ENCODE results near the gene PLPPR5.
"Not testable (repeated sequence)": the region's sequence is repeated elsewhere in the genome, so short reads cannot be mapped to it uniquely, and the experiment has no call there.

Gene PLPPR5

GRCh38 chr1:98914547-98914946 is 90.1 kb downstream of the PLPPR5 start:
- no peak for DNase-seq (ENCODE audit: low spot score)

GRCh38 chr1:98910827-98911226 is 93.8 kb downstream of the PLPPR5 start:
- DNase-seq (ENCODE audit: low spot score), result no peak

- DNase-seq (ENCODE audit: low spot score), result no peak
Observed at GRCh38 chr1:98908980-98909379, 95.7 kb downstream of the PLPPR5 start.

DNA sequence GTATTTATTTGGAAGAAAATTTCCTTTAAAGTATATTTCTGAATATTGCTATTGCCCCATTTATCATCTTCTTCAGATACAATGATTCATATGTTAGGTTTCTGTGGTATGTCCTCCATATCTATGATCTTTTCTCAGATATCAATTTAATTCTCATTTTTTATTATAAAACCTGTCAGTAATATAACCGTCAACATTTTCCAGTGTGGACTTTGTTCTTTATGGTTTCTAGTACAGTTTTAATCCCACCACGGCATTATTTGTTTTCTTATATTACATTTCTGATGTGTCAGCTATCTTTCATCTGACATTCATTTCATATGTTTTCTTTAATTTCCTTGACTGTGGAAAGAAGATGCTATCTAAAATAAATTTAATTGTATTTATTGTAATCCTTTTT is 97.9 kb downstream of the PLPPR5 start:
- DNase-seq (ENCODE audit: low spot score), result no peak

GRCh38 chr1:98906361-98906760 is 98.3 kb downstream of the PLPPR5 start:
- DNase-seq (ENCODE audit: low spot score), result no peak

DNA sequence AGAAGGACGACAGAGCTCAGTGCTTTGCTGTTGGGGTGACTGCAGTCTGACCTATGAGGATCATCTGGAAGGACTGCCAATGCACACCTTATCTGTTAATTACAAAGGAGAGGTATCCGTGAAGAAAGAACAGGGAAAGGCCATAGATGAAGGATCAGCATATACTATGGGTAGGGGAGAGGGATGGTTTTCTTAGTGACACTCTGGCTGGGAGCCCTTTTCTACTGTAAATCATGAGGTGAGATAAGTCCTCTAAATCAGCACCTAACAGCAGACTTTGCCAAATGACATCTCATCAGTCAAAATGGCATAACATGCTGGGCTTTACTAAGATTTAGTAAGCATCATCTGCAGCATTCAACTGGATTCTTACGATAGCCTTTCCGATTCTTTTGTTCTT is 100.0 kb downstream of the PLPPR5 start:
- DNase-seq (ENCODE audit: low spot score), result no peak

- no peak for DNase-seq (ENCODE audit: low spot score)
Observed at GRCh38 chr1:98903726-98904125, 100.9 kb downstream of the PLPPR5 start.

DNA sequence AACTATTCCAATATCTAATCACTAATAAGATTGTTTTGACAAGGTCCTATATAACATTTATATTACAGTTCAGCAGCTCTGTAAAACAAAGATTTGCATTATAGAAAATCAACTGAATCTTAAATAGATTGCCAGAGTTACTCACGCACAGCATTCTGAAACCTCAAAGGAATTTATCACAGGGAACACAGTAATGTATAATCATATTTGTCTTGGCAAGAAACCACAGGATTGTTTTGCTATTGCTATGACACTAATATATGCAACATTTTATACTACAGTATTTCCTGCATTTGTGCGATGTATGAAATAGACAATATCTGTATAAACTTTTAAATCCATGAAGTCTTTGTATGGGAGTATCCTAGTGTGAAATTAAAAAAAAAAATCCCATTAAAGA is 101.4 kb downstream of the PLPPR5 start:
- no peak for DNase-seq (ENCODE audit: low spot score)

DNA sequence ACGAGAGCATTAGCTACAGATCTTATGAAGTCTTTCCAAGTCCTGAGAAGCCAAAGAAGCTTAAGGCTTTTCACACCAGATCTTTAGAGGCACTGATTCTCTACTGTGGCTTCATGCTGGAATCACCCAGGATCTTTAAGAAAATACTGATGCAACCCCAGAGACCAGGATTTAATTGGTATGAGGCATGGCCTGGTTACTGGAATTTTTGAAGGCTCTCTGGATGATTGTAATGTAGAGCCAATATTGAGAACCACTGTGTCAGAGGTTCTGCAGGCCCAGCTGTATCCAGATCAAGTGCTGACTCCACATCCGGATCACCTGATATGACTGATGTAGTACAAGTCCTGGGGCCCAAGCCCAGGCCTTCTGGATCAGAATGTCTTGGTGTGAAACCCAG is 105.7 kb downstream of the PLPPR5 start:
- DNase-seq (ENCODE audit: low spot score), result no peak

DNA sequence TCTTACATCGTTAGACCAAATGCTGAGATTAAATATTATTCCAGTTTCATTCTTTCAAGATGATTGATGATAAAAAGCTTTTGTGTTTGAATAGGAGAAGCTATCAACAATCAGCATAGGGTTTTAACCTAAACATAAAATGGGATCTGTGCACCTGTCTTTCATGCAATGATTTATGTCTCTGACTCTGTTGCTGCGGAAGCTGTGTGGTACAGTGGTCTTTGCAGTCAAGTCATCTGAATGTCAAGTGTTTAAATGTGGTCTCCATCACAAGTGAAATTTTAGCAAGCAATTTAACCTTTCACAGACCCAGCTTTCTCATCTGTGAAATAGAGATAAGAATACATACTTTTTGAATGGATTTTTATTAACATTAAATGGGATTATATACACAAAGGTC is 107.2 kb downstream of the PLPPR5 start:
- no peak for DNase-seq (ENCODE audit: low spot score)

DNA sequence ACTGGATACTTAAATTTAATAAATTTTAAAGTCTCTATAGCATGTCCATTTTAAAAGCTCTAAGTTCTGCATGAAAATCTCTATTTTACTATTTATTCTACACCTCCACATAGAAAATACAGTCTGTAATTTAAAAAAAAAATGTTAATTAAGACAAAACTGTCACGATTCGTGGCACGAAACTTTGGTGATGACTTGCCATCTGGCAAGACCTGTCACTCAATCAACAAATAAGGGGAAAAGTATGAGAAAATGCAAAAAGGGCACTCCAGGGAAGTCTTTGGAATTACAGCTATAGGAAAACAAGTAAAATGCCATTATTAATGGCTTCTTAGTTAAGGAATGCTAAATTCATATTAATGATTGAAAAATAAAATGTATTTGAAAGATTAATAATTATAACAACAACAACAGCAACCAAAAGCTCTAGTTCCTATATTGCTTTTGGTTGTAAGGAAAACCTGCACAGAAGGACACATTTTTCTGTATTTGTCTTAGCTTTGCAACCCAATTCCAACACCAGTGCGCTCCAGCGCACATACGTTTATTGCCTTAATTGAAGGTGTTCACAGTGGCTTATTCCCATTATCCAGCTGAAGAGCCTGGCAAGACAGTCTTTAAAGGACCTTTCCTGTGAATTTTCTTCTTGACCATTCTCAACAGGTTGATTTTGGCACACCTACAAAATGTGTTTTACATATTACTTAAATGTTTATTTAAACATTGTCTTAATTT is 107.8 kb downstream of the PLPPR5 start:
- DNase-seq (ENCODE audit: low spot score), result no peak

- no peak for DNase-seq (ENCODE audit: low spot score)
Observed at GRCh38 chr1:98893371-98893770, 111.3 kb downstream of the PLPPR5 start.

GRCh38 chr1:98888869-98889268 is 115.8 kb downstream of the PLPPR5 start:
- no peak for DNase-seq (ENCODE audit: low spot score)

DNA sequence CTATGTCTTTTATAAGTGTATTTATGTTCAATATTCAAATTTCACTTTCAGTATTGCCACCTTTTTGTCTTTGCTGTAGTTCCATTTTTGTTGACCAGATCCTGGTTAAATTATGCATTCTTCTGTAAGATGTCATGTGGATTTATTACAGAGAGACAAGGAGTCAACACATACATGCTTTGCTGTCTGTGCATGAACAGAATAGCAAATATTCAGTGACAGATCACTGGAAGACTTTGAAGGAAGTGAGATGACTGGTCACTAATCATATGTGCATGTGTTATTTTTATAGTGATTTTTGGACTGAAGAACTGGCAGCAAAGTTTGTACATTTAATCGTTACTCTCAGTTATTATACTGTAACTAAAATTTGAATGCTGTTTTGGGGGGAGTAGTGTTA is 117.2 kb downstream of the PLPPR5 start:
- no peak for DNase-seq (ENCODE audit: low spot score)

DNA sequence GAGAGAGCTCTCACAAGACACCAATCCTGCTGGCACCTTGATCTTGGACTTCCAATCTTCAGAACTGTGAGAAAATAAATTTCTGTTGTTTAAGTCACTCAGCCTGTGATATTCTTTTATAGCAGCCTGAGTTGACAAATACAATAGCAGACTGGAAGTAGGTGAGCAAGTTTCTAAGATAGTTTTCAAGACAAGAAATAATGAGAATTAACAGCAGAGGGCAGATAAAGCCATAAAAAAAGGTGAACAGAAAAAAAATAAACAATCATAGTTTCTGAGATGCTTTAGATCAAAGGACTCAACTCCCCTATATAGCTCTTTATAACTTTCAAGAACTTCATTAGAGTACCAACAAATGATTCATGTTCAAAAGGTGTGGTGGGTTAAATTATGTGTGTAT is 119.8 kb downstream of the PLPPR5 start:
- no peak for DNase-seq (ENCODE audit: low spot score)

DNA sequence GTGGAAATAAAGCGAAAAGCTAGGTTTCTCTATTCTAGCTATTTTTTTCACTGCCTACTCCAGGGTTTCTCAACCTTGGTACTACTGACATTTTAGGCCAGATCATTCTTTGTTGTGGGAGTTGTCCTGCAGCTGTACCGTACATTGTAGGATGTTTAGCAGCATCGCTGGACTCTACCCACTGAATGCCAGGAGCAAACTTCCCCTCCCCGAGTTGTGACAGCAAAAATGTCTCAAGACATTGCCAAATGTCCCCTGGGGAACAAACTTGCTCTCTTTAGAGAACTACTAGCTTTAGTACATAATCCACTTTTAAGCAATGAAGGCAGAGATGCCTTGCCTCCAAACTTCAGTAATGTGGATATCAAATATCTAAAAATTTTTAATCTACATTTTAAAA is 122.8 kb downstream of the PLPPR5 start:
- no peak for DNase-seq (ENCODE audit: low spot score)

GRCh38 chr1:98881234-98881633 is 123.4 kb downstream of the PLPPR5 start:
- not testable (repeated sequence) for DNase-seq (ENCODE audit: low spot score)

- no peak for DNase-seq (ENCODE audit: low spot score)
Observed at GRCh38 chr1:98874828-98875227, 129.8 kb downstream of the PLPPR5 start.

GRCh38 chr1:98870959-98871903 is 133.4 kb downstream of the PLPPR5 start:
- no peak for DNase-seq (ENCODE audit: low spot score)

GRCh38 chr1:98865796-98866195 is 138.9 kb downstream of the PLPPR5 start:
- no peak for DNase-seq (ENCODE audit: low spot score)

DNA sequence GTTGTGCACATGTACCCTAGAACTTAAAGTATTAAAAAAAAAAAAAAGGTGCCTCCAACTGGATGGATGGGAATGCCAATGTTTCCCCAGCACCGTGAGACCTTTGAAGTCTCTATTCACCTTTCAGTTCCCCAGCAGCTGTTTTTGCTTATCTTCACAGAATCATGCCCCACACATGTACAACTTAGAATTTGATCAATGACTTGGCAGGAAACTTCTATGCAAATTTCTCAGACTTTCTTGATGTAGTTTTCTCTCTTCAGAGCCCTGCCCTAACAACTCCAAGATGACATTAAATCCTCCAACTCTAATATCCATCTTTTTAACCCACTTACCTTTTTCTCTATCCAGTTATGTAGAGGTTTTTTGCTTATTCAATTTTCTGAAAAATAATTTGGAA is 144.3 kb downstream of the PLPPR5 start:
- no peak for DNase-seq (ENCODE audit: low spot score)

- no peak for DNase-seq (ENCODE audit: low spot score)
Observed at GRCh38 chr1:98854137-98854536, 150.5 kb downstream of the PLPPR5 start.

DNA sequence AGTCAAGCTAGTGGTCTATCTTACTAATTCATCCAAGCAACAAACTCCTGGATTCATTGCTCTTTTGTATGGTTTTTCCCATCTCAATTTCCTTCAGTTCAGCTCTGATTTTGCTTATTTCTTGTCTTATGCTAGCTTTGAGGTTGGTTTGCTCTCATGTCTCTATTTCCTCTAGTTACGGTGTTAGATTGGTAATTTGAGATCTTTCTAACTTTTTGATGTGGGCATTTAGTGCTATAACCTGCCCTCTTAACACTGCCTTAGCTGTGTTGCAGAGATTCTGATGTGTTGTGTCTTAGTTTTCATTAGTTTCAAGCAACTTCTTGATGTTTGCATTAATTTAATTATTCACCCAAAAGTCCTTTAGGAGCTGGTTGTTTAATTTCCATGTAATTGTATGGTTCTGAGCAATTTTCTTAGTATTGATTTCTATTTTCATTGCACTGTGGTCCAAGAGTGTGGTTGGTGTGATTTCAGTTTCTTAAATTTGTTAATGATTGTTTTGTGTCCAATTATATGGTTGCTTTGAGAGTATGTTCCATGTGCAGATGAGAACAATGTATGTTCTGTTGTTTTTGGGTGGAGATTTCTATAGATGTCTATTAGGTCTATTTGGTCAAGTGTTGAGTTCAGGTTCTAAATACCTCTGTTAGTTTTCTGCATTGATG is 154.6 kb downstream of the PLPPR5 start:
- DNase-seq (ENCODE audit: low spot score), result no peak
